ENCODE results near the gene RALGPS1.

Gene RALGPS1

DNA sequence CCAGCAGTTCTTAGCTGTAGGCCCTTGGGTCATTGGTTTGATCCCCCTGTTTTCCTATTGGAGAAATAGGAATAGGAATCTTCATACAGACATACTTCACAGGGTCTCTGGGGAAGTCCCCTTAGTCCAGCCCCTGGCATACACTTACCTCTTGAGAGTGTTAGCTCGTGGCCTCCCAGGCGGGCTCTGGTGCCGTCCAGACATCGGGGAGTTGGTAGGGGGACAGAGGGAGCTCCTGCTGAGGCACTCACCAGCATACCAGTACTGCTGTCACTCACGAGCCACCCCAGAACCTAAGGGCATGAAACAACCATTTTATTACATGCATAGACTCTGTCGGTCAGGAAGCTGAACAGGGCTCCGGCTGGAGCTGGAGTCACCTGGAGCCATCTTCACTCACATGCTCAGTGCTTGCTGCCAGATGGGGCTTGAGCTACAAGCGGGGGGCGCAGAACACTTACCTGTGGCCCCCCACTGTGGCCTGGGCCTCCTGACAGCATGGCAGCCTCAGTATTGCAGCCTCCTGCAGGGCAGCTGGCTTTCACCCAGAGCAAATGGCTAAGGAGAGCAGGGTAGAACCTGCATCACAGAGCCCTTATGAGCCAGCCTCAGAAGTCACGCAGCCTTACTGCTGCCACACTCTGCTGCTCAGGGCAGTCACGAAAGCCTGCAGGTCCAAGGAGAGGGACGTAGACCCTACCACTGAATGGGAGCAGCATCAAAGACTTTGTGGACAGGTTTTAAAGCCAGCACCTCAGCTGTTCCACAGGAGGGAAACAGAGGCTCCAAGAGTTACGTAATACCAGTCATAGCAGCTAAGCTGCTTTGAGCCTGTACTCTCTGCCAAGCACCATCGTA is 266.1 kb downstream of the RALGPS1 start:
- Histone ChIP-seq H3K9me3 (ENCODE audit: control insufficient read depth, insufficient read depth, low read length) (no peaks in the 10 kb centered on the region), H3K9ac (ENCODE audit: low read depth, low read length) (no peak overlapping the region), H3K36me3 (ENCODE audit: insufficient read depth, low read length) (no peaks in the 10 kb centered on the region), H3K4me1 (ENCODE audit: insufficient read depth, low read length) (0 out of 2 replicates have a peak, but pooled peaks cover 4% of the 10 kb centered on the region)

- Histone ChIP-seq H3K9me3 (ENCODE audit: control insufficient read depth, insufficient read depth, low read length) (no peaks in the 10 kb centered on the region), H3K4me1 (ENCODE audit: insufficient read depth, low read length) (0 out of 2 replicates have a peak, but pooled peaks cover 4% of the 10 kb centered on the region), H3K9ac (ENCODE audit: low read depth, low read length) (no peak overlapping the region), H3K36me3 (ENCODE audit: insufficient read depth, low read length) (no peaks in the 10 kb centered on the region)
These were observed 266.7 kb downstream of the RALGPS1 start for GRCh38 chr9:127181315-127181580.

DNA sequence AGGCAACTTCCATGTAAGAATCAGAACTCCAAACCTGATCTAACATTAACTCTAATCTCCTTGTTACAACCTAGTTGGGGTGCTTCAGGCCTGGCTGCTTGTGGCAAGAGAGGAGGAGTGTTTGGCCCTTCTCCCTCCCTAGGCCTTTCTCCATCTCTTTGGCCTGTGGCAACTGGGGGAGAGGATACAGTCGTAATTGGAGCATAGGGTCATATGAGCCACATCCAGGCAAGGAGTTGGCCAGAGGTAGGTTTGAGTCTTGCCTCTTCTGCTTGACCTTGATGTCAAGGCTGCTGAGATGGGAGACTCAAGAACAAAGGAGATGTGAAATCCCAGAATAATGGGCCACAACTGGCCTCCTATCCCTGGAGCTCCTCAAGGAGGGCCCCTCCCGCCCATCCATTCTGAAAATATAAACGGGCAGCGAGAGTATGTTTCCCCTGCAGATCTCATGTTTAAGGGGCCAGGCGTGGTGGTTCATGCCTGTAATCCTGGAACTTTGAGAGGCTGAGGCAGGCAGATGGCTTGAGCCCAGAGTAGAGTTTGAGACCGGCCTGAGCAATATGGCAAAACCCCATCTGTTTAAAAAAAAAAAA is 267.1 kb downstream of the RALGPS1 start:
- H3K4me1 ChIP-seq (ENCODE audit: insufficient read depth, low read length), result peaks cover 6% of the 10 kb centered on the region; the same call in 1 of the 2 replicates
- no peaks in the 10 kb centered on the region for H3K36me3 ChIP-seq (ENCODE audit: insufficient read depth, low read length)
- no peaks in the 10 kb centered on the region for H3K9me3 ChIP-seq (ENCODE audit: control insufficient read depth, insufficient read depth, low read length)
- no peak overlapping the region for H3K9ac ChIP-seq (ENCODE audit: low read depth, low read length)

- Histone ChIP-seq H3K9ac (ENCODE audit: low read depth, low read length) (no peak overlapping the region), H3K4me1 (ENCODE audit: insufficient read depth, low read length) (peaks cover 9% of the 10 kb centered on the region; the same call in 1 of the 2 replicates)
These were observed 268.5 kb downstream of the RALGPS1 start for GRCh38 chr9:127182901-127183746.

GRCh38 chr9:127183814-127184582 is 269.4 kb downstream of the RALGPS1 start:
- Histone ChIP-seq H3K4me1 (ENCODE audit: insufficient read depth, low read length) (peaks cover 6% of the 10 kb centered on the region; the same call in 1 of the 2 replicates), H3K36me3 (ENCODE audit: insufficient read depth, low read length) (no peaks in the 10 kb centered on the region), H3K9ac (ENCODE audit: low read depth, low read length) (no peak overlapping the region), H3K9me3 (ENCODE audit: control insufficient read depth, insufficient read depth, low read length) (no peaks in the 10 kb centered on the region)

More at GRCh38 chr9:127182901-127183746, 268.5 kb downstream of the RALGPS1 start:
- no peaks in the 10 kb centered on the region for H3K36me3 ChIP-seq (ENCODE audit: insufficient read depth, low read length)
- no peaks in the 10 kb centered on the region for H3K9me3 ChIP-seq (ENCODE audit: control insufficient read depth, insufficient read depth, low read length)

DNA sequence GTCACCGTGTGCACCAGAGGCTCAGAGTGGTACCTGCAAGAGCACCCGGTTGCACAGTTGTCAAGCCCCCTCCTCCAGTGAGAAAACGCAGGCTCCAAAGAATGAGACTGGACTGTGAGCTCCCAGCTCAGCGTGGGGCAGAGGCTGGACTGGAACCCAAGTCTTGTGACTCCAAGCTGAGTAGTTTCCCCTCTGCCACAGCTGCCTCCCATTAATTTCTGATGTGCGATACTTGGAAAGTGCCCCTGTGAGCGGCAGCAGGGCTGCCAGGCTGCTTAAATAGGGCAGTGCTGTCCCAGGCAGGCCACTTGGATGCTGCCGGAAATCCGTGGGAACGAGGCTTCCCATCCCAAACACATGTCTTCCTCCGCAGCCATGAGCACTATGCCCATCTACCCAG is 270.1 kb downstream of the RALGPS1 start:
- Histone ChIP-seq H3K4me1 (ENCODE audit: insufficient read depth, low read length) (peaks cover 5% of the 10 kb centered on the region; the same call in 1 of the 2 replicates), H3K36me3 (ENCODE audit: insufficient read depth, low read length) (no peaks in the 10 kb centered on the region), H3K9ac (ENCODE audit: low read depth, low read length) (no peak overlapping the region), H3K9me3 (ENCODE audit: control insufficient read depth, insufficient read depth, low read length) (no peaks in the 10 kb centered on the region)

- Histone ChIP-seq H3K4me1 (ENCODE audit: insufficient read depth, low read length) (peaks cover 5% of the 10 kb centered on the region; the same call in 1 of the 2 replicates), H3K36me3 (ENCODE audit: insufficient read depth, low read length) (no peaks in the 10 kb centered on the region), H3K9ac (ENCODE audit: low read depth, low read length) (no peak overlapping the region), H3K9me3 (ENCODE audit: control insufficient read depth, insufficient read depth, low read length) (no peaks in the 10 kb centered on the region)
These were observed 270.6 kb downstream of the RALGPS1 start for GRCh38 chr9:127185181-127185580.

DNA sequence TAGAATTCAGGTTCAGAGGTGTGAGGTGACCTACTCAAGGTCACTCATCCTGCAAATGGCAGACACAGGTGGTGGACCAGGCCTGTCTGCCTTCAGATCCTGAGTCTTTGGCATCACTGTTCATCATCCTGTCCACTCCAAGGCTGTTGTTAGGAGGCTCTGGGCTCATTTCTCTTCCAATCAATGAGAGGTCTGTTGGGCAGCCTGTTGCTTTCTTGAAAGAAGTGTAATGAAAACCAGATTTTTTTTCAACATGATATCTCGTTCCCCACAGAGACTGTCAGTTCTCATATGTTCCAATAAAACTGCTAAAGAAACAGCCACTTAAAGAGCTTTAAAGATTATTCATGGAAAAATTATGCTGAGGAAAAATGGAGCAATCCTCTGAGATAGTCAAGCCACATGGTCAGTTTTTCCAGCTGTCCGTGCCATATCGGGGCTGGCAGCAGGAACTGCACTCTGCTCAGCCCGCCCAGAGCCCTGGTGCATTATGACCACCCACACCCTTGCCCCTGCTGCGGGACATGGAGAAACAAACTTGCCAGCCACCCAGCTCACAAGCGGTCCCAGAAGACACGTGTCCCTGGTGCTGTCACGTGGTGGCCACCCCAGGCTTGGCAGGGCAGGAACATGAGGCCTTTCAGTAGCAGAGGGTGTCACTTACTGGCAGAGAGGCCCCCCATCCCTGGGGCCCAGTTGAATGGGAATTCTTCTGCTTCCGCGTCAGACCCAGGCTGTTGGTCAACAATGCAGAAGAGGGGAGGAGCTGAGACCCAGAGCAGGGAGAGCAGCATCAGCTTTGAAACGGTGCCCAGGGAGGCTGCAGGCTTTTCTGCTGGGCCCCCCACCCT is 271.6 kb downstream of the RALGPS1 start:
- Histone ChIP-seq H3K9ac (ENCODE audit: low read depth, low read length) (no peak overlapping the region), H3K4me1 (ENCODE audit: insufficient read depth, low read length) (peaks cover 5% of the 10 kb centered on the region; the same call in 1 of the 2 replicates), H3K9me3 (ENCODE audit: control insufficient read depth, insufficient read depth, low read length) (no peaks in the 10 kb centered on the region), H3K36me3 (ENCODE audit: insufficient read depth, low read length) (no peaks in the 10 kb centered on the region)

DNA sequence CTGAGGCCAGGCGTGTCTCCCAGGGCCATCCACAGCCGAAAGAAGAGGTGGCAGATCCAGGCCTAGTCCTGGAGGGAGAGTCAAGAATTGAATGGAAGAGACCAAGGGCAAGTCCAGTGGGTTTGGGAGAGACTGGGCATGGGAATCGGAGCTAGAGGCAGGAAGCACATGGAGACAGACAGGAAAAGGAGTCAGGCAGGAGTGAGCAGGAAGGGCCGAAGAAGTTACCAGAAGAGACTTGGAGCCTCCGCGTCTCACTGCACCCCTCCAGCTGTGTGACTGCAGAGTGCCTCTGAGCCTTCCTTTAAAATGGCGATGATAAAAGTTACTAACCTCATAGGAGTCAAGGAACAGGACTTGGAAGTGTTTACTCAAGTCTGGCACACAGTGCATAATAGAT is 272.2 kb downstream of the RALGPS1 start:
- Histone ChIP-seq H3K9ac (ENCODE audit: low read depth, low read length) (no peak overlapping the region), H3K4me1 (ENCODE audit: insufficient read depth, low read length) (peaks cover 5% of the 10 kb centered on the region; the same call in 1 of the 2 replicates), H3K9me3 (ENCODE audit: control insufficient read depth, insufficient read depth, low read length) (no peaks in the 10 kb centered on the region), H3K36me3 (ENCODE audit: insufficient read depth, low read length) (no peaks in the 10 kb centered on the region)

GRCh38 chr9:127187231-127187956 is 272.8 kb downstream of the RALGPS1 start:
- Histone ChIP-seq H3K4me1 (ENCODE audit: insufficient read depth, low read length) (peaks cover 5% of the 10 kb centered on the region; the same call in 1 of the 2 replicates), H3K9me3 (ENCODE audit: control insufficient read depth, insufficient read depth, low read length) (no peaks in the 10 kb centered on the region), H3K36me3 (ENCODE audit: insufficient read depth, low read length) (no peaks in the 10 kb centered on the region), H3K9ac (ENCODE audit: low read depth, low read length) (no peak overlapping the region)

DNA sequence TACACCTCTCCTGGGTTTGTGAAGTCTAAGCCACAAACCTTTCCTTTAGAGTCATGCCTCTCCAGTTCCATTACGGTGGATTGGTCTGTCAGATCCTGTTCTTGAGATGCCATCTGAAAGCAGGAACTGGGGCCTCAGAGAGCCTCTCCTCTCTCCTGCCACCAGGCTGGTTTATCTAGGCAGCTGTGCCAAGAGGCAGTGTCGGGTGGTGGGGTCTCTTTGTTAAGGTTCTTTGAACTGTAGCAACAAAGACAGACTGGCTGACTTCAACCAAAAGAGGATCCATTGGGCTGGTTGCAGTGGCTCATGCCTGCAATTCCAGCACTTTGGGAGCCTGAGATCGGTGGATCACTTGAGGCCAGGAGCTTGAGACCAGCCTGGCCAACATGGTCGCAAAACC is 273.8 kb downstream of the RALGPS1 start:
- H3K9ac ChIP-seq (ENCODE audit: low read depth, low read length), result no peak overlapping the region
- no peaks in the 10 kb centered on the region for H3K9me3 ChIP-seq (ENCODE audit: control insufficient read depth, insufficient read depth, low read length)
- peaks cover 5% of the 10 kb centered on the region; the same call in 1 of the 2 replicates for H3K4me1 ChIP-seq (ENCODE audit: insufficient read depth, low read length)
- H3K36me3 ChIP-seq (ENCODE audit: insufficient read depth, low read length), result no peaks in the 10 kb centered on the region

GRCh38 chr9:127189628-127190027 is 275.0 kb downstream of the RALGPS1 start:
- Histone ChIP-seq H3K9me3 (ENCODE audit: control insufficient read depth, insufficient read depth, low read length) (no peaks in the 10 kb centered on the region), H3K4me1 (ENCODE audit: insufficient read depth, low read length) (peaks cover 5% of the 10 kb centered on the region; the same call in 1 of the 2 replicates), H3K36me3 (ENCODE audit: insufficient read depth, low read length) (no peaks in the 10 kb centered on the region), H3K9ac (ENCODE audit: low read depth, low read length) (no peak overlapping the region)

DNA sequence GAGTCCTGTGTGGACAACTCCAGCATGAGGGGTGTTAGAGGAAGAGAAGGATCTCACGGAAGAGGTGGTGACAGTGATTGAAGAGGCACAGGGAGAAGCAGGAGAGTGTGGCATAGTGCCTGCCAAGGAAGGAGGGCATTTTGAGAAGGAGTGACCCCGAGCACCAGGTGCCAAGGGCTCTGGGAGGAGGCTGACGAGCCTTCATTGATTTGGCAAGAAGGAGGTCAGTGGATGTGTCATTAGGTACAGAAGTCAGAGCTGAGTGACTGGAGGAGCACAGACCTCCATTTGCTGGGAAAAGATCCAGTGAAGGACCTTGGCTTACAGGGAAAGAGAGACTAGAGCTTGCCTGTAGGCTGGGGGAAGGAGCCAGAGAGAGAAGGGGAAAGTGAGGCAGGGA is 278.2 kb downstream of the RALGPS1 start:
- Histone ChIP-seq H3K4me1 (ENCODE audit: insufficient read depth, low read length) (no peaks in the 10 kb centered on the region), H3K36me3 (ENCODE audit: insufficient read depth, low read length) (no peaks in the 10 kb centered on the region), H3K9me3 (ENCODE audit: control insufficient read depth, insufficient read depth, low read length) (no peaks in the 10 kb centered on the region), H3K9ac (ENCODE audit: low read depth, low read length) (no peak overlapping the region)
